Ovary (tissue), 3 donors: ENCODE measurements around the gene DNAJC27.
"Not testable (repeated sequence)": the region's sequence is repeated elsewhere in the genome, so short reads cannot be mapped to it uniquely, and the experiment has no call there.

Source experiments
- EP300 ChIP-seq: sonication (generic); formaldehyde crosslinking; IDR thresholded peaks from one replicate; pipeline ENCODE4 v1.6.1; 2017; ENCODE audit warnings: antibody characterized with exemption
- POLR2A ChIP-seq: fragments of 450-650 bp; IDR thresholded peaks from one replicate; pipeline ENCODE4 v1.6.1; 2017; ENCODE audit warnings: antibody characterized with exemption, mild to moderate bottlenecking, moderate library complexity
- TF ChIP-seq, protein P1 (sequence below), 3 donors: fragments of 450-650 bp in 2 of 3; fragments of 200-600 bp in 1 of 3; IDR thresholded peaks; one replicate each; pipeline versions ENCODE4 v1.5.1 to v1.8.0; 2016 to 2022; ENCODE audit warnings: antibody characterized with exemption in 3 of 3, mild to moderate bottlenecking in 1 of 3
- donor health status: DM: no; HTN: no; CAD: no.

GRCh38 chr2:25011342-25011741 lies 39.6 kb upstream of the DNAJC27 start:
- TF ChIP-seq, protein P1, sequence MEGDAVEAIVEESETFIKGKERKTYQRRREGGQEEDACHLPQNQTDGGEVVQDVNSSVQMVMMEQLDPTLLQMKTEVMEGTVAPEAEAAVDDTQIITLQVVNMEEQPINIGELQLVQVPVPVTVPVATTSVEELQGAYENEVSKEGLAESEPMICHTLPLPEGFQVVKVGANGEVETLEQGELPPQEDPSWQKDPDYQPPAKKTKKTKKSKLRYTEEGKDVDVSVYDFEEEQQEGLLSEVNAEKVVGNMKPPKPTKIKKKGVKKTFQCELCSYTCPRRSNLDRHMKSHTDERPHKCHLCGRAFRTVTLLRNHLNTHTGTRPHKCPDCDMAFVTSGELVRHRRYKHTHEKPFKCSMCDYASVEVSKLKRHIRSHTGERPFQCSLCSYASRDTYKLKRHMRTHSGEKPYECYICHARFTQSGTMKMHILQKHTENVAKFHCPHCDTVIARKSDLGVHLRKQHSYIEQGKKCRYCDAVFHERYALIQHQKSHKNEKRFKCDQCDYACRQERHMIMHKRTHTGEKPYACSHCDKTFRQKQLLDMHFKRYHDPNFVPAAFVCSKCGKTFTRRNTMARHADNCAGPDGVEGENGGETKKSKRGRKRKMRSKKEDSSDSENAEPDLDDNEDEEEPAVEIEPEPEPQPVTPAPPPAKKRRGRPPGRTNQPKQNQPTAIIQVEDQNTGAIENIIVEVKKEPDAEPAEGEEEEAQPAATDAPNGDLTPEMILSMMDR (IDR thresholded peaks at IDR 0.05) = not testable (repeated sequence)
- TF ChIP-seq POLR2A, EP300: not testable (repeated sequence)
